MV-4-11 (cell line): ENCODE results near the gene NRIP2.
A peak's percentile ranks its signal among the peaks of the same experiment; 100 is the strongest.
"Not testable (repeated sequence)": the region's sequence is repeated elsewhere in the genome, so short reads cannot be mapped to it uniquely, and the experiment has no call there.

Experiments used
- DNase-seq: peaks from one replicate; lab custom pipeline; 2025; lab: John Stamatoyannopoulos, UW

Gene NRIP2

GRCh38 chr12:2834581-2835491 is at the start of gene NRIP2:
Gene NRIP2, minus strand, starts transcription at chr12:2835035. Its CDS starts 52 bp downstream, at chr12:2834983.
- DNase-seq: no peak

GRCh38 chr12:2879853-2880252 is 45.0 kb upstream of the NRIP2 start:
- peak; percentile 48 for DNase-seq

GRCh38 chr12:2877953-2878732 is 43.3 kb upstream of the NRIP2 start:
- peak; percentile 98 for DNase-seq

GRCh38 chr12:2877047-2877952 is 42.5 kb upstream of the NRIP2 start, which contains the start of the genes FOXM1 and RHNO1:
Gene FOXM1, minus strand, starts transcription at chr12:2877174. Its CDS starts 2,696 bp downstream, at chr12:2874478.
Gene RHNO1, plus strand, starts transcription at chr12:2877223. Its CDS starts 8,144 bp downstream, at chr12:2885367.
- peak; percentile 76 for DNase-seq

GRCh38 chr12:2876431-2877046 is 41.7 kb upstream of the NRIP2 start:
- no peak for DNase-seq

GRCh38 chr12:2868986-2869632 is 34.3 kb upstream of the NRIP2 start:
- not testable (repeated sequence) for DNase-seq

GRCh38 chr12:2864198-2864597 is 29.4 kb upstream of the NRIP2 start:
- no peak for DNase-seq

GRCh38 chr12:2863402-2863801 is 28.6 kb upstream of the NRIP2 start:
- DNase-seq: not testable (repeated sequence)

- DNase-seq: no peak
Measured at GRCh38 chr12:2862876-2863275, 28.0 kb upstream of the NRIP2 start.

- no peak for DNase-seq
Measured at GRCh38 chr12:2860170-2860569, 25.3 kb upstream of the NRIP2 start.

- DNase-seq: no peak
Measured at GRCh38 chr12:2858944-2859421, 24.1 kb upstream of the NRIP2 start.

GRCh38 chr12:2858334-2858733 is 23.5 kb upstream of the NRIP2 start:
- DNase-seq: no peak

GRCh38 chr12:2857576-2857975 is 22.7 kb upstream of the NRIP2 start:
- DNase-seq: no peak

- DNase-seq: no peak
Measured at GRCh38 chr12:2857021-2857431, 22.2 kb upstream of the NRIP2 start, which contains the start of gene TEX52. Gene TEX52, minus strand, starts transcription at chr12:2857039. Its CDS starts 13 bp downstream, at chr12:2857026.

- DNase-seq: no peak
Measured at GRCh38 chr12:2856051-2856450, 21.2 kb upstream of the NRIP2 start.

- no peak for DNase-seq
Measured at GRCh38 chr12:2855546-2855945, 20.7 kb upstream of the NRIP2 start.

- DNase-seq: no peak
Measured at GRCh38 chr12:2854669-2855453, 20.0 kb upstream of the NRIP2 start.

- peak; percentile 3 for DNase-seq
Measured at GRCh38 chr12:2853626-2854025, 18.8 kb upstream of the NRIP2 start.

GRCh38 chr12:2851931-2852330 is 17.1 kb upstream of the NRIP2 start:
- peak; percentile 55 for DNase-seq

- DNase-seq: no peak
Measured at GRCh38 chr12:2845280-2845679, 10.4 kb upstream of the NRIP2 start.
